ENCODE data around the gene RPS3A.

The RPS3A gene

DNA sequence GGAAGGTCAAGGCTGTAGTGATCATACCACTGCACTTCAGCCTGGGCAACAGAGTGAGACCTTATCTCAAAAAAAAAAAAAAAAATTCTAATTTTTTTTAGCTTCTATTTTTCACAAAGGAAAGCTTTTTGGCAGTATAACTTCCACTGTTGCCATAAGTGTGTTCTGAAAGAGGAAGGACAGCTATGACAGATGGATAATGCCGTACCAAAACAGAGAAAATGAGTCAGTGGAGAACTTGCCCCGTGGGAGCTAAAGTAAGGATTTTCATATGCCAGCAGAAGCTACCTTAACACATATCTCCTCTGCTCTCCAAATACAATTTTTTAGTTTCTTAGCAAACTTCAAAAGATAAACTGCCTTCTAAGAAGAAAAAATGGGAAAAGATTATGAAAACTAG is 43.7 kb downstream of the RPS3A start:
- H3K27ac Mint-ChIP-seq = no peak overlapping the region
- peak; percentile 82 to 93 for ATAC-seq (replicated peaks)
- H3K4me1 Mint-ChIP-seq = no peaks in the 10 kb centered on the region

DNA sequence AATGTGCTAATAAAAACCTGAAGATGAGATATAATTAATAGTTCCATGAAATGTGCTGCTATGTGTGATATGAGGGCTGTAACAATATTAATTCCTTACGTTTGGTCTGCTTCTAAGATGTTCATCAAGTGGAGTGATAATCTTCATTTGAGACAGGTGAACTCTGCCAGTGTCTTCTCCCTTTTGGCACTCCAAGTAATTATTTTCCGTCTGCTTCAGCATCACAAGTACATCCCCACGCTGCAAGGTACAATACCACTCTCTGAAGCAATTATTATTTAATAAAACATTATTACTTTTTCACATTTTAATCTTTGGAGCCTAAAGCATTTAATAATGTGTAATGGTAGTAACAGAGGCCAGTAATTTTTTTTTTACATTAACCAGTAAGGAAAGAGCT is 44.4 kb downstream of the RPS3A start:
- Mint-ChIP-seq H3K27me3 (no peaks in the 10 kb centered on the region), H3K4me3 (no peak overlapping the region), H3K27ac (no peak overlapping the region), H3K9me3 (no peaks in the 10 kb centered on the region), H3K4me1 (no peaks in the 10 kb centered on the region), H3K36me3 (no peaks in the 10 kb centered on the region)
- ATAC-seq (replicated peaks) = no peak
- no peak for DNase-seq

More for the DNA sequence above, 43.7 kb downstream of the RPS3A start:
- no peaks in the 10 kb centered on the region for H3K36me3 Mint-ChIP-seq
- H3K9me3 Mint-ChIP-seq = no peaks in the 10 kb centered on the region
- no peak overlapping the region for H3K4me3 Mint-ChIP-seq
- H3K27me3 Mint-ChIP-seq = no peaks in the 10 kb centered on the region
- DNase-seq = no peak

DNA sequence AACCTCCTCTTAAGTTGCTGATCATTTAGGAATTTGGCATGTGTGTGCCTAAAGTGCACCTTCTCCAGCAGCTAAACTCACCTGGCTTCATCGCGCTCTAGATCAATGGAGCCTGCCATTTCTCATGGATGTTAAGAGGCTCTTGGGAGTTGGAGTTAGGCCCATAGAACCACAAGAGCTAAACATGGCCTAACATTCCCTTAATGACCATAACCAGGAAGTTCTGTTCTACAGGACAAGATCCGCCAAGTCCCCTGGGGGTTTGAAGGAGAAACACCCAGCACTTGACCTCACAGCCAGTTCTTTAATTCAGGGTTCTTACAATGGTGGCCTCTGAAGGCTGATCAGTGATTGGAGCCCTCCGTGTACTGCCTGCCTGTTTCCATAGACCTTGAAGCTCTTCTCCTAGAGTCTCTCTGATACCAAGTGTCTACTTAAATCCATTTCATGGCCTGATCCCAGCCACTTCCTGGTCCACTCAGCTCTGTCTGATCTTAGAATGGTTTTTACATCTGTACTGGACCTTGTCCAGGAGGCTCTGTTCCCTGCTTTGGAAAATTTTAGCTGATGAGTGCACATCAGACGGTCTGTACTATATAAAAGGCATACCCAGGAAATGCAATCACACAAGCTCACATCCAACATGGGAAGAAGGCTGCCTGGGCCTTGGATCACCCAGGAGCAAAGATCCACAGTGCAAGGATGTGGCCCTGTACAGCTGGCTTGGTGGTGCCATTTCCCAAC is 45.1 kb downstream of the RPS3A start:
- no peaks in the 10 kb centered on the region for H3K4me1 Mint-ChIP-seq
- no peak for ATAC-seq (replicated peaks)
- H3K27ac Mint-ChIP-seq = no peak overlapping the region
- no peaks in the 10 kb centered on the region for H3K36me3 Mint-ChIP-seq
- no peaks in the 10 kb centered on the region for H3K9me3 Mint-ChIP-seq
- no peaks in the 10 kb centered on the region for H3K27me3 Mint-ChIP-seq
- DNase-seq = no peak
- no peak overlapping the region for H3K4me3 Mint-ChIP-seq

DNA sequence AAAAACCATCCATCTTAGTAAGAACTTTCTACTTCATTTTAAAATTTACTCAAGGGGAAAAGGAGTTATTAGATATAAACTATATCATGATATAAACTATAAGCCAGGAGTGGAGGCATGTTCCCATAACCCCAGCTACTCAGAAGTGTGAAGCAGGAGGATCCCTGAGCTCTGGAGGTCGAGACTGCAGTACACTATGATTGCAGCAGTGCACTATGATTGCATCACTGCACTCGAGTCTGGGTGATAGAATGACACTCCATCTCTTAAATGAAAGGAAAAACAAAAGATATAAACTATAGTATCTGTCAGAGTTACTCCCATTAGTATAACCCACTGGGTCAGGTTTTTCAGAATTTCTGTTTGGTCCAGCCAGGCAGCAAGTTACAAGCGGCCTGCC is 47.6 kb downstream of the RPS3A start:
- ATAC-seq (replicated peaks) = no peak
- no peaks in the 10 kb centered on the region for H3K4me1 Mint-ChIP-seq
- no peaks in the 10 kb centered on the region for H3K9me3 Mint-ChIP-seq
- no peaks in the 10 kb centered on the region for H3K27me3 Mint-ChIP-seq
- no peak for DNase-seq
- no peak overlapping the region for H3K4me3 Mint-ChIP-seq
- no peaks in the 10 kb centered on the region for H3K36me3 Mint-ChIP-seq
- H3K27ac Mint-ChIP-seq = no peak overlapping the region

DNA sequence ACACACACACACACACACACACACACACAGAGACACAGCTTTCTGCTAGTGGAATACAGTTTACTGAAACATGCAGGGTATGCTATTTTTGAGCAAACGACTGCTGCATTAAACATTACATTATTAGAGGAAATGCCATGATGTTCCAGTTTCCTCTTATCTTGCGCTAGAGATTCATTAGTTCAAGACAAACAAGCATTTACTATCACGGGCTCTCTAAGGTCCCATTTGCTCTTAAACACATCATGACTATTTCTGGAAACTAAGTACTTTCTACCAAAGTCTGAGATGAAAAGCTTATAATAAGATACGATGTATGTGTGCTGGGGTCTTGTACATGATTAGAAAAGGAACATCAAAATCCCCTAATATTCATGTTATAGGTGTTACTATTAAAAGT is 48.8 kb downstream of the RPS3A start:
- Mint-ChIP-seq H3K27ac (no peak overlapping the region), H3K27me3 (no peaks in the 10 kb centered on the region), H3K4me3 (no peak overlapping the region), H3K36me3 (no peaks in the 10 kb centered on the region), H3K4me1 (no peaks in the 10 kb centered on the region), H3K9me3 (no peaks in the 10 kb centered on the region)
- no peak for DNase-seq
- no peak for ATAC-seq (replicated peaks)

DNA sequence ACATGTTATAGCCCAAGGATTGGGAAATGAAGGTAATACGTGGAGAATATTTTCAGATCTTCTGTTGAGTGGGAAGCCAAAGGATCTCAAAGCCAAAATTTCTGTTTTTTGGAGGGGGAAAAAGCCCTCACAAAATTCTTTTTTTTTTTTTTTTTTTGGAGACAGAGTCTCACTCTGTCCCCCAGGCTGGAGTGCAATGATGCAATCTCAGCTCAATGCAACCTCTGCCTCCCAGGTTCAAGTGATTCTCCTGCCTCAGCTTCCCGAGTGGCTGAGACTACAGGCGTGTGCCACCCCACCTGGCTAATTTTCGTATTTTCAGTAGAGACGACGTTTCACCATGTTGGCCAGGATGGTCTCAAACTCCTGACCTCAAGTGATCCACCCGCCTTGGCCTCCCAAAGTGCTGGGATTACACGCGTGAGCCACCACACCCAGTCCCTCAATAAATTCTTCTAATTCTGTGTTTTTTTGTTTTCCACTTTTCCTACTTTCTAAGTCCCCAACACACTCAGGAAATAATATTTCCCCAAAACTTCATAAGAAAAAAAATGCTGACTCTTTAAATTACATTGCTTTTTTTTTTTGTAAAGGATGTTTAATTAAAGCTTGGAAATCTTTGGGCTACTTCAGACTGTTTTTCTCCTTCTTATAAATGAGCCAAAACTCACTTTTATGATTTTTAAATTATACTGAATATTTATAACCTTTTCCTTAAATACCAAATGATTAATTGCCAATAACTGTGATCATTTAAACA is 51.6 kb downstream of the RPS3A start:
- Mint-ChIP-seq H3K4me3 (no peak overlapping the region), H3K27me3 (no peaks in the 10 kb centered on the region), H3K36me3 (no peaks in the 10 kb centered on the region), H3K9me3 (no peaks in the 10 kb centered on the region), H3K27ac (no peak overlapping the region), H3K4me1 (no peaks in the 10 kb centered on the region)
- ATAC-seq (replicated peaks) (no peak), DNase-seq (no peak)

DNA sequence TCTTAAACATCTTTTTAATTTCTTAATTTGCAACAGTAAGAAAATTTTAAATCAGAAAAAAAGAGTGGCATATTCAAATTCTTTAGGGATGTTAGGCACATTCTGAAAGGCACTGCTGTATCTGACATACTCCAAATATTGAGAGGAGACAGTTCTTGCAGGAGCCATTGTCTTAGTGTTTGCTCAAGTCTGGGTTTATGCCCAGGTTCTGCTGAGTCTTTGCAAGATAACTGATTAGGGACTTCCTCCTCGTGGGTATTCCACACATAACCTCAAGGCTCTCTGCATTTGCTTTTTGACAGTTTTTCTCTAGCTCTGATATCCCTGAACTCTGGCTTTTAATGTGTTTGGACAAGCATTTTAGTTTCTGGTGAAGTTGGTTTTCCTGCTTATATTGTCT is 52.6 kb downstream of the RPS3A start:
- DNase-seq = no peak
- ATAC-seq (replicated peaks) = no peak
- no peaks in the 10 kb centered on the region for H3K9me3 Mint-ChIP-seq

DNA sequence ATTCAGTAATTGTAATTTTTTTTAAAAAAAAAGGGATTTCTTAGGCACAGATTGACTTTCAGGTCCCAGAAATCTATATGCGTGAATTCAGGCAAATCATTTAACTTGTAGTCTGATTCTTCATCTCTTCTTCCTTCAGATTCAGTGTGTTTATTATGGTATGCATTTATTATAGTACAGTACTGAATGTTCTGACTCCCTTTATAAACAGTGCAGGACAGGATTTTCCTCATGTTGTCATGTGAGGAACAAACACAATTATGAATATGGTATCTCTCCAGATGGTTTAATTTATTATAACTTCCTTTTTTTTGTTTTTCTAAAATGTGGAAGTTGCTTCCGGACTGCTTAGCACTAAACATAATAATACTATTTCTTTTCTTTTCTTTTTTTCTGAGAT is 54.2 kb downstream of the RPS3A start:
- ATAC-seq (replicated peaks) (no peak), DNase-seq (no peak)
- no peaks in the 10 kb centered on the region for H3K36me3 Mint-ChIP-seq
- no peaks in the 10 kb centered on the region for H3K4me1 Mint-ChIP-seq
- no peak overlapping the region for H3K4me3 Mint-ChIP-seq
- H3K27me3 Mint-ChIP-seq = peaks cover 0 to 11% of the 10 kb centered on the region in 2 donors
- H3K9me3 Mint-ChIP-seq = peaks cover 1 to 6% of the 10 kb centered on the region in 2 donors
- no peak overlapping the region for H3K27ac Mint-ChIP-seq

More for the DNA sequence above, 52.6 kb downstream of the RPS3A start:
- no peak overlapping the region for H3K27ac Mint-ChIP-seq
- no peaks in the 10 kb centered on the region for H3K4me1 Mint-ChIP-seq
- H3K4me3 Mint-ChIP-seq = no peak overlapping the region
- H3K27me3 Mint-ChIP-seq = peaks cover 0 to 9% of the 10 kb centered on the region in 2 donors
- H3K36me3 Mint-ChIP-seq = no peaks in the 10 kb centered on the region

Data from stimulated activated naive B cell treated with anti-CD40 and anti-IgM and Interleukin-4, amounts not matched to agents 10 μg/mL and 1 μg/mL and 100 μg/mL, for 72 hours (primary cell).